ENCODE results near the gene DYNLT1.

Gene DYNLT1

GRCh38 chr6:158595223-158595622 is 49.3 kb downstream of the DYNLT1 start:
- DNase-seq, result peak in 3 of 4 experiments; percentile 17 to 34 (median 33)

GRCh38 chr6:158593670-158594069 is 50.9 kb downstream of the DYNLT1 start:
- no peak for DNase-seq

GRCh38 chr6:158591810-158592209 is 52.7 kb downstream of the DYNLT1 start:
- DNase-seq, result no peak

GRCh38 chr6:158591134-158591809 is 53.3 kb downstream of the DYNLT1 start:
- no peak for DNase-seq

- DNase-seq, result no peak
These were observed 55.2 kb downstream of the DYNLT1 start for GRCh38 chr6:158589366-158589765.

GRCh38 chr6:158586652-158587051 is 57.9 kb downstream of the DYNLT1 start:
- no peak for DNase-seq
